Measurements from ENCODE around the gene ARL16. TPM values are rescaled to one million over a fixed set of nuclear protein-coding genes. Genes with fewer than 3 reads are reported as not detected.

Gene ARL16
- polyA plus RNA-seq, 1 donor (not counting 4 experiments of a cell fraction or from before 2014, with no cell fraction given), result 48.7 TPM

DNA sequence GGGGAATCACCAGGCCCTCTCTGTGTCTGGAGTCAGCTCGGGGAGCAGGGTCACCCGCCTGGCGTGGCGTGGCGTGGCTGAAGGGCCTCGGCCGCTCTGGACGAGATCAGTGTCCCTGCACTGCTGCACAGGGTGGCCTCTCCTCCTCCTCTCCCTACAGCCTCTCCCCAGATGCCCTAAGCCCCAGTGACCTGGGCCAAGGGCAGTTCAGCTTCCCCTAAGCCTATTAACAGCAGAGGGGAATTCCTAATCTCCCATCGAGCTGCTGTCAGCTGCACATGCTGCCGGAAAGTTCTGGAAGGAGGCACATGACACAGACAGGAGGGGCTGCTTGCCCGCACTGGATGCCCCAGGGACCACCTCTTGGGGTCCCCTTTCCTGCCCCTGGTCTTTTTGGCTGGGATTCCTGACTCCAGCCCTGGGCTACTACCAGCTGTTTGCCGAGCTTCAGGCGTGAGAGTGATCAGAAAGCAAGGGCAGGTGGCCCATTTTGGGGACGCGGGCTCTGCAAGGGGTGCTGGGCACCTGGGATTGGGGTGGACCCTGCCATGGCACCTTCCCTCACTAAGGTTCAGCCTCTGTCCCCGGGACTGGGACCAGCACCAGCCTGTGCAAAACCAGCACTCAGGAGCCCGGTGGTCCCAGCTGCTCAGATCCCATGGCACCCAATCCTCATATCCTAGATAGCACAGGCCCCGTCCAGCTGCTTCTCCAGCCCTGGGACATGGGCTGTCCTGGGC, 28.0 kb downstream of the ARL16 start:
- H4K20me1 ChIP-seq (ENCODE audit: control insufficient read depth, extremely low read depth, insufficient read depth, low read length), result no peaks in the 10 kb centered on the region
- no peak overlapping the region for H3K4me2 ChIP-seq (ENCODE audit: control insufficient read depth, extremely low read depth, insufficient read depth, low read depth, low read length)
- dilution Hi-C loops (cut with MboI; ENCODE audit: extremely low pct_ligation_motif_present, low sequenced_read_pairs), result no loop called here
- TF ChIP-seq, protein P1, sequence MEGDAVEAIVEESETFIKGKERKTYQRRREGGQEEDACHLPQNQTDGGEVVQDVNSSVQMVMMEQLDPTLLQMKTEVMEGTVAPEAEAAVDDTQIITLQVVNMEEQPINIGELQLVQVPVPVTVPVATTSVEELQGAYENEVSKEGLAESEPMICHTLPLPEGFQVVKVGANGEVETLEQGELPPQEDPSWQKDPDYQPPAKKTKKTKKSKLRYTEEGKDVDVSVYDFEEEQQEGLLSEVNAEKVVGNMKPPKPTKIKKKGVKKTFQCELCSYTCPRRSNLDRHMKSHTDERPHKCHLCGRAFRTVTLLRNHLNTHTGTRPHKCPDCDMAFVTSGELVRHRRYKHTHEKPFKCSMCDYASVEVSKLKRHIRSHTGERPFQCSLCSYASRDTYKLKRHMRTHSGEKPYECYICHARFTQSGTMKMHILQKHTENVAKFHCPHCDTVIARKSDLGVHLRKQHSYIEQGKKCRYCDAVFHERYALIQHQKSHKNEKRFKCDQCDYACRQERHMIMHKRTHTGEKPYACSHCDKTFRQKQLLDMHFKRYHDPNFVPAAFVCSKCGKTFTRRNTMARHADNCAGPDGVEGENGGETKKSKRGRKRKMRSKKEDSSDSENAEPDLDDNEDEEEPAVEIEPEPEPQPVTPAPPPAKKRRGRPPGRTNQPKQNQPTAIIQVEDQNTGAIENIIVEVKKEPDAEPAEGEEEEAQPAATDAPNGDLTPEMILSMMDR (optimal IDR thresholded peaks at IDR 0.05 in 1 of 3, IDR thresholded peaks at IDR 0.05 in 1 of 3, conservative IDR thresholded peaks at IDR 0.05 in 1 of 3; ENCODE audit: extremely low read depth in 1 of 3, insufficient read depth in 2 of 3, low read length in 3 of 3), result no peak
- no peak for TF ChIP-seq EZH2 (IDR thresholded peaks at IDR 0.05; ENCODE audit: low read length)
- H3K9ac ChIP-seq (ENCODE audit: control insufficient read depth, extremely low read depth, insufficient read depth, low read length), result no peak overlapping the region
- no peaks in the 10 kb centered on the region for H3K36me3 ChIP-seq (ENCODE audit: control insufficient read depth in 2 of 2, extremely low read depth in 1 of 2, insufficient read depth in 2 of 2, low read length in 2 of 2)
- no peak overlapping the region for H3K4me3 ChIP-seq (ENCODE audit: control insufficient read depth in 2 of 3, extremely low read depth in 1 of 3, insufficient read depth in 2 of 3, low read depth in 1 of 3, low read length in 3 of 3)
- H3K27me3 ChIP-seq (ENCODE audit: control insufficient read depth, extremely low read depth, insufficient read depth, low read length), result no peaks in the 10 kb centered on the region
- H3K4me1 ChIP-seq (ENCODE audit: control insufficient read depth, extremely low read depth, insufficient read depth, low read length), result peaks cover 9% of the 10 kb centered on the region
- H3K79me2 ChIP-seq (ENCODE audit: control insufficient read depth, insufficient read depth, low read length), result no peaks in the 10 kb centered on the region
- H3K27ac ChIP-seq (ENCODE audit: control insufficient read depth, insufficient read depth, low read length), result no peak overlapping the region
- no peaks in the 10 kb centered on the region for H3K9me3 ChIP-seq (ENCODE audit: control insufficient read depth, low read depth, low read length)
- no peak overlapping the region for H2AFZ ChIP-seq (ENCODE audit: control insufficient read depth, low read length)
- no peaks in the 10 kb centered on the region for H3K9me1 ChIP-seq (ENCODE audit: control insufficient read depth, extremely low read depth, insufficient read depth, low read length)
- FAIRE-seq, result no peak
- DNase-seq (ENCODE audit: low read depth, low spot score), result no peak

DNA sequence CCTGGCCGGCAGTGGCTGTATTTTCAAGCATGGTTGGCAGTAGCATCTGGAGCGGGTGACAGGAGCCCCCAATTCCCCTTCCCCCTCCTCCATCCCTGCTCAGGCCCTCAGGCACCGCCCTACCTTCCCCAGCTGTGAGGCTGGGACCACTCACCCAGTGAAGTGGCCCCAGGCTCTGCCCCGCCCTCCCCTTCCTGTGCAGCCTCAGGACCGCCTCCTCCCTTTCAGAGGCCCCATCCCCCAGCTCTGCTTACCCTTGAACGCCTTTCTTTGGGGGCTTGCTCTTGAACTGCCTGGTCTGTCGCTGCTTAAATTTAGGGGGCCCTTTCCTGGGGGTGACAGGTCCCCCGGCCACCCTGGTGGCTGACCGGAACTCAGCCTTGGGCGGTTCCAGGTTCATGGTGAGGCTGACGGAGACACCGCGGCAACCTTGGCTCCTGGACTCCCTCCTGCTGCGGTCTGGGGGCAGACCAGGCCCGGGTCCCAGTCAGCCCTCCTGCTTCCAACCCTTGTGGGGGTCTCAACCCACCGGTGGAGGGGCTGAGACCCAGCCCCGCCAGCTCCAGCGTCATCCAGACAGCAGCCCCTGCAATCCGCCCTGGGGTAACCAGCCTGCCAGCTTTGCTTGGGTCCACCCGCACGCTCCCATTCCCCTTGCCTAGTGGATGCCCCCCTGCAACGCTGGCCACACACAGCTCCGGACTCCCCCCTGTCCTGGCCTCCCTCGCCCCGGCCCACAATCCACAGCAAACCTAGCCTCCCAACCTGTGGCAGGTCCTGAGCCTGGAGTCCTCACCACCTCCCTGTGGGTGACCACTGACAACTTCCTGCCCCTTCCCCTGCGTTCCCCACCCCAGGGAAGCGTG, 30.5 kb downstream of the ARL16 start:
- Histone ChIP-seq H4K20me1 (ENCODE audit: control insufficient read depth, extremely low read depth, insufficient read depth, low read length) (no peaks in the 10 kb centered on the region), H3K4me1 (ENCODE audit: control insufficient read depth, extremely low read depth, insufficient read depth, low read length) (no peaks in the 10 kb centered on the region), H2AFZ (ENCODE audit: control insufficient read depth, low read length) (no peak overlapping the region), H3K9ac (ENCODE audit: control insufficient read depth, extremely low read depth, insufficient read depth, low read length) (no peak overlapping the region), H3K36me3 (ENCODE audit: control insufficient read depth in 2 of 2, extremely low read depth in 1 of 2, insufficient read depth in 2 of 2, low read length in 2 of 2) (no peaks in the 10 kb centered on the region), H3K9me1 (ENCODE audit: control insufficient read depth, extremely low read depth, insufficient read depth, low read length) (no peaks in the 10 kb centered on the region), H3K27me3 (ENCODE audit: control insufficient read depth, extremely low read depth, insufficient read depth, low read length) (peaks cover 11% of the 10 kb centered on the region), H3K27ac (ENCODE audit: control insufficient read depth, insufficient read depth, low read length) (no peak overlapping the region), H3K9me3 (ENCODE audit: control insufficient read depth, low read depth, low read length) (no peaks in the 10 kb centered on the region), H3K79me2 (ENCODE audit: control insufficient read depth, insufficient read depth, low read length) (no peaks in the 10 kb centered on the region), H3K4me2 (ENCODE audit: control insufficient read depth, extremely low read depth, insufficient read depth, low read depth, low read length) (no peak overlapping the region), H3K4me3 (ENCODE audit: control insufficient read depth in 2 of 3, extremely low read depth in 1 of 3, insufficient read depth in 2 of 3, low read depth in 1 of 3, low read length in 3 of 3) (no peak overlapping the region)
- dilution Hi-C loops (cut with MboI; ENCODE audit: extremely low pct_ligation_motif_present, low sequenced_read_pairs), result no loop called here
- DNase-seq (ENCODE audit: low read depth, low spot score) (no peak), FAIRE-seq (no peak)
- TF ChIP-seq EZH2 (IDR thresholded peaks at IDR 0.05; ENCODE audit: low read length), result no peak
- TF ChIP-seq, protein P1 (optimal IDR thresholded peaks at IDR 0.05 in 1 of 3, IDR thresholded peaks at IDR 0.05 in 1 of 3, conservative IDR thresholded peaks at IDR 0.05 in 1 of 3; ENCODE audit: extremely low read depth in 1 of 3, insufficient read depth in 2 of 3, low read length in 3 of 3), result no peak

Measured in keratinocyte (primary cell).